Skin of body (tissue), 2 donors: Measurements from ENCODE around the gene CHD2. TPM values are rescaled to one million over a fixed set of nuclear protein-coding genes. Genes with fewer than 3 reads are reported as not detected.
"Not testable (repeated sequence)": the region's sequence is repeated elsewhere in the genome, so short reads cannot be mapped to it uniquely, and the experiment has no call there.

Experiments
- DNase-seq: peaks from one replicate; lab custom pipeline; 2025; lab: John Stamatoyannopoulos, UW
- total RNA-seq: library from RNA; depleted of rRNA; stranded (reverse); fragments of >200 nt; gene quantifications from one replicate; pipeline ENCODE4 v1.2.3, GENCODE V29; 2014

The CHD2 gene
- total RNA-seq, 1 donor from 2014 or later = 174 TPM

DNA sequence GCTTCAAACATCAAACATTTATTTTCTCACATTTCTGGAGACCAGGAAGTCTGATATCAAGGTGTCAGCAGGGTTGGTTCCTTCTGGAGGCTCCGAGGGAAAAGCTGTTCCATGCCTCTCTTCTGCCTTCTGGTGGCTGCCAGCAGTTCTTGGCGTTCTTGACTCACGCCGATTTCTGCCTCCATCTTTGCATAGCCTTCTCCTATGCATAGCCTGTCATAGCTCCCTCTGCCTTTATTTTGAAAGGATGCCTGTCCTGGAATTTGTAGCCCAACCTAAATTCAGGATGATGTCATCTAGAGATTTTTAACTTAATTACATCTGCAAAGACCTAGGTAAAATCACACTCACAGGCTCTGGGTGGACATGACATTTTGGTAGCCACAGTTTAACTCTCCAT lies 118.5 kb downstream of the CHD2 start:
- no peak for DNase-seq

- no peak for DNase-seq
Observed at GRCh38 chr15:93019090-93019489, 119.0 kb downstream of the CHD2 start.

GRCh38 chr15:93019971-93020370 lies 119.8 kb downstream of the CHD2 start:
- no peak for DNase-seq

DNA sequence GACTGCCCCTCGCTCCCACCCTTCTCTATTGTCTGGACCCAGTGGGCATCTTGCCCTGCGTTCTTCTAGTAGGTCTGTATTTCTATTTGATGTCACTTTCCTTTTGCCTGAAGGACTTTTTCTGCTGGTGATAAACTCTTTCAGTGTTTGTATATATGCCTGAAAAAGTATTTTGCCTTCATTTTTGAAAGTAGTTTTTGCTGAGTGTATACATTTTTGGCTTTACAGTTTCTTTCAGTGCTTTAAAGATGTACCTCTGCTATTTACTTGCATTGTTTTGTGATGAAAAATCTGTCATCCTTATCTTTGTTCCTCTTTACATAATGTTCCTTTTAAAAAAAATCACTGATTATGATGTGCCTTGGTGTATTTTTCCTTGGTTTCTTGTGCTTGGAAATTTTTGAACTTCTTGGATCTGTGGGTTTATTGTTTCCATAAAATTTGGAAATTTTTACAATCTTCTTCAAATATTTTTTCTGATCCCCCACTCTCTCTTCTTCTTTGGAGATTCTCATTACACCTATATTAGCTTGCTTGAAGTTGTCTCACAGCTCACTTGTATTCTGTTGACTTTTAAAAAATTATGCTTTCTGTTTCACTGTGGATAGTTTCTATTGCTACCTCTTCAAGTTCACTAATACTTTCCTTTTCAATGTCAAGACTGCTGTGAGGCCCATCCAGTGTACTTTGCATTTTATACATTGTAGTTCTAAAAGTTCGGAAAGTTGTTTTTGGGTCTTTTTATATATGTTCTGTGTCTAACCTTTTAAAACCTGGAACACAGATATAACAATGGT lies 121.0 kb downstream of the CHD2 start:
- no peak for DNase-seq

- no peak for DNase-seq
Observed at GRCh38 chr15:93024293-93024692, 124.2 kb downstream of the CHD2 start.

- no peak for DNase-seq
Observed at GRCh38 chr15:93024716-93025624, 124.8 kb downstream of the CHD2 start.

GRCh38 chr15:93025625-93025982 lies 125.5 kb downstream of the CHD2 start:
- no peak for DNase-seq

- DNase-seq = no peak
Observed at GRCh38 chr15:93026380-93026817, 126.3 kb downstream of the CHD2 start.

DNA sequence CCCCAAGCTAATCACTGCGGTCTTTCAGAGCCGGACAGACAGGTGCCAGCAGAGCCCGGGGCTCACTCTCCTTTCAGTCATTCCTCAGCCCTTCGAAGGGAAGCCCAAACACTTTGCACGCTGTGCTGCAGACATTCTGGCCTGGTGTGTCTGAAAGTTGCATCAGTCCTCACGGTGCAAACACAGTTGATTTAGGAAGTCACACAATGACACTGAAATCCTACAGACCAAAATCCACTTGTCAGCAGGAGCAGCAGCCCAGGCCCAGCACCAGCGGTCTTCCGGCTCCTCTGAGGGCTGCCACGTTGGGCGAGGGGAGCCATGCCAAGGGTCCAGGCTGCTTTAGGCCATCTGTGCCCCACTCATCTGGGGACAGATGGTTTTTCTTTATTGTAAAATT lies 127.3 kb downstream of the CHD2 start:
- no peak for DNase-seq

DNA sequence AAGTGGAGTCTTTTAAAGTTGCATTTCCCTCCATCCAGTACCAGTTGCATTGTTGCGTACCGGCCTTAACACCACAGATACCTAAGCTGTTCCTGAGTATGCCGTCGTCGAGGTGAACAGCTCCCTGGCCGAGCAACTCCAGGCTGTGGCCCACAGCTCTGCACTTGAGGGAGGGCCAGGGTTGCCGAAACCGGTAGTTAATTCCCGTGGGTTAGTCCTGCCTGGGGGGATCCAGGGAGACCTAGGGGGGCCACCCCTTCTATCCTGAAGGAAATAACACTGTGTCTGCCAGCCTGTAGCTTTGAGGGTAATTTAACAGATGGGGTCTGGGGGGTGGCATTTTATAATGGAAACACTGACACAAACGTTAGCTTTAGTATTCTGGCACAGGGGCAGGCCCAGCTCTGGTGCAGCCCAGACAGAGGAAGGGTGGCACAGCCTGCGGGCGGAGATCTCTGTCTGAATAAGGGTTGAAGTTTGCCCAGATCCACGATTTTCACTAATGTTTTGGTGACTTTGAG lies 128.0 kb downstream of the CHD2 start:
- no peak for DNase-seq

GRCh38 chr15:93028632-93029213 lies 128.6 kb downstream of the CHD2 start:
- peak; percentile 33 for DNase-seq

DNA sequence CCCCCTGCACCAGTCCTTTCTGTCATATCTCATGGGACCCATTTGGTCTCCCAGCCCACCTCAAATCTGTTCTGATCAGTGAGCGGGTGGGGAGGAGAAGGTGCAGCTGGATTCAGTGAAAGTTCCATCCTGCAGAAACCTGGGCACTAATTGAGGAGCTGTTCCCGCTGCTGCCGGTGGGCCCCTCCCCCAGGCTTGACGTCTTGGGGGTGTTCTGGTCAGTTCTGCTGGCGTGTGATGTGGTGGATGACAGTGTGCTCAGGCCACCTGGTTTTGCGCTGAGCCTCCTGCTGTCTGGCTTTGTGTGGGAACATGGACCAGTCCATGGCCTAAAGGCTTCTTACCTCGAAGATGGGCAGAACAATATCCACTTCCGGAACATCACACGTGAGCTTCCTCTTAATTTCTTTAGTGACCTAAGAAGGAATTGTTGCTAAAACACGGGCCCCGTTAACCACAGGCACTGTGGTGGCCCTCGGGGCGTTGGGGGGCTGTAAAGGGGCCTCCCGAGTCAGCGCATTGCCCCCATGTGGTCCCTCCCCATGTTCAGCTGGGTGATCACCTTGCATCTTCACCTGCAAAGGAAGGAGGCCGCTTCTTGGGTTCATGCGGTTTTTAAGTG lies 129.2 kb downstream of the CHD2 start:
- no peak for DNase-seq

DNA sequence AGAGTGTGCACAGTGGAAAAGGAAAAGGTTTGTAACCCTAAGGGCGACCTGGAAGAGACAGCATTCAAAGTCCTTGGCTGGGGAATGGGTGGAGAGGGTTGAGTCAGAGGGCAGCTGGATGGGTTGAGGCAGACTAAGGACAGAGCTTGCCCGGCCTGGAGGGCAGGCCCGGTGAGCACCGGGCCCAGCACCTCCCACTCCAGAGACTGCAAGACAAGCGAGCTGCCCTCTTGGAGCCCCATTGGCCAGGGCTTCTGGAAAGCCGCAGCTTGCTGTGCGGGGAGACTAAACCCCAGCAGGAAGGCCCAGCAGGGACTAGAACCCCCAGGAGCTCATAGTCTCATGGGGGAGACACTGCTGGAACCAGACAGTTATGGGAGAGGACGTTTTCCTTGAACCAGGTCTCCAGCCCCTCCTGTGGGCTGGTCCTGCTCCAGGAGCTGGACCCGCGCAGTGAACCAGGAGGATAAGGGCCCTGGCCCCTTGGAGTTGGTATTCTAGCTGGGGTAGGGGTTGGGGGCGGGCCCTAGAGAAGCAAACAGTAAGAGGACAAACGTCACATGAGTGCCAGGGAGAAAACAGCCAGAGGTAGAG lies 129.8 kb downstream of the CHD2 start:
- DNase-seq = no peak

- DNase-seq = peak; percentile 52
Observed at GRCh38 chr15:93030430-93031102, 130.4 kb downstream of the CHD2 start.

DNA sequence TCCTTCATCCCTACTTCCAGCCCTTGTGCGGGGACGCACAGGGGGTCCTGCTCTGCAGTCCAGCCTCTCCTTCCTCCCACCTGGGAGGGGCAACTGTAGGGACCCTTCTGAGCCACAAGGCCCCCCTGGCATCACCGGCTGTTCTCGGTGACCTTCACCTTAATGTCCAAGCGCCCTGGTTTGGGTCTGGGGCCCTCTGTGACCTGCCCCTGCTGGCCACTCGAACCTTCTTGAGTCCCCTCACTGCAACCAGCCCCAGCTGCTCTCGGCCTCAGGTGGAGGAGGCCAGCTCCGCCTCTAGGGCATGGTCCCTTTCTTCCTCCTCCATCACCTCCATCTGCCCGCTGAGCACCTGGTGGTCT lies 131.0 kb downstream of the CHD2 start:
- DNase-seq = no peak

GRCh38 chr15:93031557-93032384 lies 131.6 kb downstream of the CHD2 start:
- DNase-seq = not testable (repeated sequence)

- not testable (repeated sequence) for DNase-seq
Observed at GRCh38 chr15:93032515-93033206, 132.5 kb downstream of the CHD2 start.

DNA sequence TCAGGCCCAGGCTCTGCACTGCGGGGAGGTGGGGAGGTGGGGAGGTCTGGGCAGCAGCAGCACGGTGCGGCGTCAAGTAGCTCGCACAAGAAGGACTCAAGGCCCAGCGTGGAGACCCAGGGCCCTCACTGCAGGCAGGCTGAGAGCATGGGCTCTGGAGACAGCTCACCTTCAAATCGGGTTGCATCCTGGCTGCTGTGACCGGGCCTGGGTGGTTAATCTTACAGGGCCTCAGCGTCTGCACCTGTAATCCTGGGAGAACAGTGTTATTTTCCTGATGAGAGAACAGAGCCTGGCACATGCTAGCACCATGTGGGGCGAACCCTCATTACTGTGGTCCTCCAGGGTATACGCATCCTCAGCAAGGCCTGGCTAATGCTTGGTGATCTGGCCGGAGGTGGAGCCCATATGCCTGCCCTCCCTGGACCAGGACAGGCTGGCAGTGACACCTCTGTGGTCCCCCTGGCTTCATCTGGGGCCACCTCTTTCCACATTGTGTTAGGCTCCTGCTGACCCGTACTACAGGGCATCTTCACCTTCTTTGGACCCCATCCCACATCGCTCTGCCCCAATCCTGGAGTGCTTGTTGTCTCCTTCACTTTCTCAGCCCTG lies 133.4 kb downstream of the CHD2 start:
- no peak for DNase-seq

DNA sequence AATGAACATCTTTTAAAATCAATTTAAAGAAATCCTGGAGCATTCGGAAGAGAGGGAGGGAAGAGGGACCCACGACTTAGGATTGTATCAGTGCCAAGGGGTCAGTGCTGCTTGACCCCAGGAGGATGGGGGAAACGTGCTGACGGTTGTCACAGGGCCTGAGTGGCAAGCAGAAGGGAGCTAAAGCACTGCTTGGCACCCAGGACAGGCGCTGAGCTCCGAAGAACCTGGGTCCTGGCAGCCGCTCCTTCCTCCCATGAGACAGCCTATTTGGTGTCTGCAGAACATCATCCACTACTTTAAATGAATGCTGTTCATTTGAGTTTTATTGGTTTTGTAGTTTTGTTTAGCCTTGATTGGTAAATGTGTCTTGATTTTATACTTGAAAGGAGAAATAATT lies 134.4 kb downstream of the CHD2 start:
- DNase-seq = no peak
